Fibroblast of pulmonary artery (primary cell): Measurements from ENCODE around the gene LENG8.

Experiments used
- DNase-seq: peaks from one replicate; pipeline ENCODE4 v3.0.0-alpha.2; 2010; ENCODE audit warnings: low read depth
- H3K4me3 ChIP-seq: replicated peaks from 2 replicates; pipeline ENCODE4 v1.5.1; 2011; ENCODE audit warnings: low read depth, mild to moderate bottlenecking, control low read depth, low read length, moderate library complexity
- CTCF ChIP-seq: IDR thresholded peaks from 2 replicates; pipeline ENCODE4 v1.5.1; 2011; ENCODE audit warnings: mild to moderate bottlenecking, control low read depth, low read length, inconsistent platforms; ENCODE audit errors: missing control alignments

LENG8 gene

GRCh38 chr19:54477650-54478049, 28.7 kb downstream of the LENG8 start:
- peak; percentile 8 for TF ChIP-seq CTCF
- no peak overlapping the region for H3K4me3 ChIP-seq
- no peak for DNase-seq

- no peak overlapping the region for H3K4me3 ChIP-seq
- TF ChIP-seq CTCF, result peak; percentile 76
- DNase-seq, result peak; percentile 67
Measured at GRCh38 chr19:54478677-54479266, 29.8 kb downstream of the LENG8 start.

- no peak overlapping the region for H3K4me3 ChIP-seq
- no peak for DNase-seq
- no peak for TF ChIP-seq CTCF
Measured at GRCh38 chr19:54480051-54480450, 31.1 kb downstream of the LENG8 start.

GRCh38 chr19:54481326-54481930, 32.4 kb downstream of the LENG8 start:
- no peak overlapping the region for H3K4me3 ChIP-seq
- DNase-seq, result peak; percentile 63
- peak; percentile 84 for TF ChIP-seq CTCF

GRCh38 chr19:54482889-54483288, 33.9 kb downstream of the LENG8 start:
- H3K4me3 ChIP-seq, result no peak overlapping the region
- no peak for TF ChIP-seq CTCF
- DNase-seq, result no peak

- H3K4me3 ChIP-seq, result no peak overlapping the region
- no peak for TF ChIP-seq CTCF
- DNase-seq, result no peak
Measured at GRCh38 chr19:54484451-54484850, 35.5 kb downstream of the LENG8 start.

- no peak for DNase-seq
- no peak overlapping the region for H3K4me3 ChIP-seq
- no peak for TF ChIP-seq CTCF
Measured at GRCh38 chr19:54485851-54486250, 36.9 kb downstream of the LENG8 start.
